Thyroid gland (tissue), 4 donors: ENCODE measurements around the gene PLEKHM2. TPM values are rescaled to one million over a fixed set of nuclear protein-coding genes. Genes with fewer than 3 reads are reported as not detected.

Experiments used
- DNase-seq, 2 donors: peaks; one replicate each; pipeline ENCODE4 v3.0.0-alpha.2; 2019
- H3K27ac ChIP-seq, 3 donors: fragments of 200-600 bp; sonication (generic); 1 replicate in 2 of 3; 2 replicates in 1 of 3; pipeline ENCODE4 v1.5.1; 2016 to 2019; ENCODE audit warnings: mild to moderate bottlenecking in 1 of 3, moderate library complexity in 1 of 3
- H3K27me3 ChIP-seq: fragments of 200-600 bp; sonication (generic); one replicate; pipeline ENCODE4 v1.5.1; 2019
- H3K36me3 ChIP-seq, 2 donors: fragments of 200-600 bp; sonication (generic); one replicate each; pipeline ENCODE4 v1.5.1; 2016 to 2019
- H3K4me1 ChIP-seq, 2 donors: fragments of 200-600 bp; sonication (generic); one replicate each; pipeline ENCODE4 v1.5.1; 2017 to 2019
- H3K4me3 ChIP-seq, 3 donors: fragments of 200-600 bp; sonication (generic); replicated peaks in 1 of 3; 1 replicate in 2 of 3; 2 replicates in 1 of 3; pipeline ENCODE4 v1.5.1; 2016; ENCODE audit warnings: mild to moderate bottlenecking in 1 of 3
- H3K9me3 ChIP-seq: fragments of 200-600 bp; sonication (generic); one replicate; pipeline ENCODE4 v1.5.1; 2017
- POLR2A ChIP-seq, 2 donors: fragments of 450-650 bp; IDR thresholded peaks; one replicate each; pipeline ENCODE4 v1.6.1; 2017; ENCODE audit warnings: antibody characterized with exemption in 2 of 2, mild to moderate bottlenecking in 2 of 2, moderate library complexity in 1 of 2
- WGBS, 2 donors: methylation state at CpG; one replicate each; pipeline ENCODE4 v1.1.5; 2017; 5-methylcytosine and 5-hydroxymethylcytosine counted together
- intact Hi-C: fragments of 100-400 bp; cut with DNase I; formaldehyde crosslinking; loops from one replicate; pipeline ENCODE4 v1.15.1; 2023
- total RNA-seq, 4 donors: library from RNA; depleted of rRNA; stranded (reverse); fragments of >200 nt; gene quantifications; one replicate each; pipeline ENCODE4 v1.2.3, GENCODE V29; 2016
- TF ChIP-seq, protein P1 (sequence below), 6 experiments: fragments of 200-600 bp in 3 of 6; fragments of 450-650 bp in 3 of 6; sonication (generic) in 3 of 6; IDR thresholded peaks; one replicate each; pipeline ENCODE4 v1.5.1; 2016 to 2019; ENCODE audit warnings: antibody characterized with exemption in 6 of 6, mild to moderate bottlenecking in 2 of 6, inconsistent platforms in 1 of 6, moderate library complexity in 1 of 6

The PLEKHM2 gene
- total RNA-seq, 4 donors from 2014 or later = 38.3 to 48.4 (median 39.4) TPM

DNA sequence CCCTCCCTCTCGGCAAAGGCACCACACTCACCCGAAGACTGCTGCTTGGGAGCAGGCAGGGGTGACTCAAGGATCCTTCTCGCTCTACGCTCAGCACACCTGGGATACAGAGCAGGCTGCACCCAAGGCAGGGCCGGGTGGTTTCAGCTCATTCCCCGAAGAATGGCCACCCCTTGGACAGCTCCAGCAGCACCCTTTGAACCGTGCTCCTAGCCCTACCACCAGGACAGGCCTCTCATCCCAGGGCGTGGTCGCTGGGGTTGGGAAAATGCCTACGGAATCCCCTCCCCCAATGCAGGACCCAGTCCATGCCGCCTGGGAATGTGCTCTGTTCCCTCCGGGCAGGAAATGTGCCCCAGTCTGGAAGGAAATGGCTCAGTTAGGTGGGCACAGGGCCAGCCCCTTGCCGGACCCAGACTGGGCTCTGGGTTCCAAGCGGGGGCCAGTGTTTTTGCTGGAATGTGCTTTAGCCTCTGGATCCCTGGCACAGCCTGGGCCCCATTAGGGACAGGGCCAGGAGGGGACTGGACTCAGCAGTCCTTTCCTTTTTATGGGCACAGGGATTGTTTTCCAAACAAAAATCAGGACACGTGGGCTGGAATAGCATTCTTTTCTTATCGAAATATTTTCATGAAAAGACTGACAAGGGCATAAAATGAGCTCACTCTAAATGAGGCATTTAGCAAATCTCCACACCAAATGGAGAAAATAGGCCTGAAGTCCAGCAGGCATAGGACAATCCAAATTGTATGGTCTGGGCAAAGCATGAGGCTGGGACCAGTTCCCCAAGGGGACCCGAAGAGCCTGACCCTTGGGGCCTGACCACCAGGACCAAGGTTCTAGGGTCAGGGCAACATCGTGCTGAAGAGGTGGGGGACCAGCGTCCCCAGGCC lies 65.5 kb downstream of the PLEKHM2 start:
- peaks cover 0 to 16% of the 10 kb centered on the region in 2 donors for H3K4me1 ChIP-seq
- DNase-seq = no peak
- intact Hi-C loops = no loop called here

DNA sequence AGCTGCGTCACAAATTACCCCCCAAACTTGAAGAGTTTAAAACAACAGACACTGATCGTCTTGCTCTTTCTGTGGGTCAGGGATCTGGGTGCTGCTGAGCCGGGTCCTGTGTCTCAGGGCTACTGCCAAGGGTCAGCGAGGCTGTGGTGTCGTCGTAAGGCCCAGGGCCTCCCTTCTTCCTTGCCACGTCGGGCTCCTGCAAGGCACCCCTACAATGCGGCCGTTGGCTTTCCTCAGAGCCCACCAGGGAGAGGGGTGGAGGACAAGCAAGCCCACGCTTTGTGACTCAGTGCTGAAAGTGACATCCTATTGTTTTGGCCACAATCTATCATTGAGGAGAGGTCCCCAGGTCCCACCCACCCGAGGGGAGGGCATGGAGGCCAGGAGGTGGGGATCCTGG lies 66.8 kb downstream of the PLEKHM2 start:
- no peak for DNase-seq
- TF ChIP-seq, protein P1, sequence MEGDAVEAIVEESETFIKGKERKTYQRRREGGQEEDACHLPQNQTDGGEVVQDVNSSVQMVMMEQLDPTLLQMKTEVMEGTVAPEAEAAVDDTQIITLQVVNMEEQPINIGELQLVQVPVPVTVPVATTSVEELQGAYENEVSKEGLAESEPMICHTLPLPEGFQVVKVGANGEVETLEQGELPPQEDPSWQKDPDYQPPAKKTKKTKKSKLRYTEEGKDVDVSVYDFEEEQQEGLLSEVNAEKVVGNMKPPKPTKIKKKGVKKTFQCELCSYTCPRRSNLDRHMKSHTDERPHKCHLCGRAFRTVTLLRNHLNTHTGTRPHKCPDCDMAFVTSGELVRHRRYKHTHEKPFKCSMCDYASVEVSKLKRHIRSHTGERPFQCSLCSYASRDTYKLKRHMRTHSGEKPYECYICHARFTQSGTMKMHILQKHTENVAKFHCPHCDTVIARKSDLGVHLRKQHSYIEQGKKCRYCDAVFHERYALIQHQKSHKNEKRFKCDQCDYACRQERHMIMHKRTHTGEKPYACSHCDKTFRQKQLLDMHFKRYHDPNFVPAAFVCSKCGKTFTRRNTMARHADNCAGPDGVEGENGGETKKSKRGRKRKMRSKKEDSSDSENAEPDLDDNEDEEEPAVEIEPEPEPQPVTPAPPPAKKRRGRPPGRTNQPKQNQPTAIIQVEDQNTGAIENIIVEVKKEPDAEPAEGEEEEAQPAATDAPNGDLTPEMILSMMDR (IDR thresholded peaks at IDR 0.05) = no peak
- TF ChIP-seq POLR2A (IDR thresholded peaks at IDR 0.05) = no peak
- peaks cover 0 to 16% of the 10 kb centered on the region in 2 donors for H3K4me1 ChIP-seq
- H3K9me3 ChIP-seq = no peaks in the 10 kb centered on the region
- H3K27ac ChIP-seq = no peak overlapping the region
- intact Hi-C loops = no loop called here
- 90 to 91% methylated on average over 8 to 12 of the region's 12 CpGs for WGBS, 2 donors
- H3K27me3 ChIP-seq = no peaks in the 10 kb centered on the region
- H3K4me3 ChIP-seq = no peak overlapping the region
- H3K36me3 ChIP-seq = no peaks in the 10 kb centered on the region

More for the DNA sequence above, 65.5 kb downstream of the PLEKHM2 start:
- Histone ChIP-seq H3K36me3 (no peaks in the 10 kb centered on the region), H3K9me3 (no peaks in the 10 kb centered on the region), H3K27ac (peak overlapping the region in 1 of 3 donors; percentile 17), H3K27me3 (no peaks in the 10 kb centered on the region), H3K4me3 (no peak overlapping the region)
- TF ChIP-seq POLR2A (IDR thresholded peaks at IDR 0.05) = no peak
- TF ChIP-seq, protein P1 (IDR thresholded peaks at IDR 0.05) = no peak
- 70 to 72% methylated on average over 11 to 18 of the region's 19 CpGs for WGBS, 2 donors

DNA sequence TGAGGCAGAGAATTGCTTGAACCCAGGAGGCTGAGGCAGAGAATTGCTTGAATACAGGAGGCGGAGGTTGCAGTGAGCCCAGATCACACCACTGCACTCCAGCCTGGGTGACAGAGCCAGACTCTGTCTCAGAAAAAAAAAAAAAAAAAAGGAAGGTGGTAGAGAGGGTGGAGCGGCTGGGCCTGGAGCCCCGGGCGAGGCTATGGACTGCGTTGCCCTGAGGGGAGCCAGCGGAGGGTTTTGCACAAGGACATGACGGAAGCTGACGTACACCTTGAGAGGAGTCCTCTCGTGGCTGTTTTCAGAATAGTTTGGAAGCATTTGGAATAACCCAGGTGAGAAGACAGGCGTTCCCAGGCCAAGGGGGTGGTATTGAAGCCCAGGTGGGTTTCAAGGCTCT lies 67.6 kb downstream of the PLEKHM2 start:
- intact Hi-C loops = no loop called here
- WGBS, 2 donors = 82 to 87% methylated on average over 10 of the region's 10 CpGs
- H3K27me3 ChIP-seq = no peaks in the 10 kb centered on the region
- TF ChIP-seq, protein P1 (IDR thresholded peaks at IDR 0.05) = no peak
- no peak for TF ChIP-seq POLR2A (IDR thresholded peaks at IDR 0.05)
- H3K4me3 ChIP-seq = no peak overlapping the region
- H3K36me3 ChIP-seq = no peaks in the 10 kb centered on the region
- no peaks in the 10 kb centered on the region for H3K9me3 ChIP-seq
- H3K27ac ChIP-seq = no peak overlapping the region
- no peak for DNase-seq
- peaks cover 0 to 16% of the 10 kb centered on the region in 2 donors for H3K4me1 ChIP-seq

DNA sequence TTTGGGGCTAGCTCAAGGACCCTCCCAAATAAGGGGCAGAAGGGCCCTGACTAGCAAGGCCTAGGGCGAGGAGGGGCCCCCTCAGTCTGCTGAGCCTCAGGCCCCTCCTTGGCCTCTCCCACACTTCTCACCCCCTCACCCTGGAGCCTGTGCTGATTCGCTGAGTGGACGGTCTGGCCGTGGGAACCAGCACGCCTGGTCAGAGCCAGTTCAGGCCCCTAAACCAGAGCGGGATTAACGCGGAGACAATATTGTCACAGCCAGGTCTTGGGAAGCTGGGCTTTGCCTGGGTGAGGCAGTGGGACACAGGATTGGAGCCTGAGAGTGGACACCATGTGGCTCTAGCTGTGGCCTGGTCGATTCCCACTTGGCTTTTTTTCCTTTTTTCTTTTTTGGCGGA lies 69.7 kb downstream of the PLEKHM2 start:
- DNase-seq = no peak
- H3K4me3 ChIP-seq = no peak overlapping the region
- H3K27me3 ChIP-seq = no peaks in the 10 kb centered on the region
- intact Hi-C loops = no loop called here
- H3K4me1 ChIP-seq = peaks cover 3 to 28% of the 10 kb centered on the region in 2 donors
- 79 to 84% methylated on average over 8 to 10 of the region's 10 CpGs for WGBS, 2 donors
- no peak for TF ChIP-seq POLR2A (IDR thresholded peaks at IDR 0.05)
- TF ChIP-seq, protein P1 (IDR thresholded peaks at IDR 0.05) = no peak
- H3K9me3 ChIP-seq = no peaks in the 10 kb centered on the region
- peak overlapping the region in 1 of 3 donors; percentile 61 for H3K27ac ChIP-seq
- no peaks in the 10 kb centered on the region for H3K36me3 ChIP-seq

DNA sequence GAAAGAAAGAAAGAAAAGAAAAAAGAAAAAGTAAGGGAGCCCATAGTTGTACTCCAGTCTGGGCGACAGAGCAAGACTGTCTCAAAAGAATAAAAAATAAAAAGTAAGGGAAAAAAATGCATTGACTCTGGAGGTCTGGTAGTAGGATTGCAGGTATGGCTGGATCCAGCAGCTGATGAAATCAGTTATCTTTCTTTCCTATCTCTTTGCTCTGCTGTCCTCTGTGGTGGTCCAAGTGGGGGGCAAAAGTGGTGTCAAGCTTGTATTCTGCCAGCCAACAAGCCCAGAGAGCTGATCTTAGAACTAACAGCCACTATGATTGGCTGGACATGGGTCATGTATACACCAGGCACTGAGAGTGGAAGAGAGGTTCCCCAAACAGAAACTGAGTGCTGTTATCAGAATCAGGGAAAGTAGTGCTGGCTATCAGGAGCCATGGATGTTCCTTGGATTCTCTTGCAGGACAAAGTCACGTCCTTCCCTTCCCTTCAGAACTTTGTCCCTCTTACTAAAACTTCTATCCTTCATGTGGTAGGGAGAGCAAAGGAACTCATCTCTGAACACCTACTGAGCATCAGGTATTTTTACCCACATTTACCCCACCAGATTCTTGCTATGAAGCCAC lies 71.0 kb downstream of the PLEKHM2 start:
- no peaks in the 10 kb centered on the region for H3K9me3 ChIP-seq
- DNase-seq = no peak
- no peaks in the 10 kb centered on the region for H3K36me3 ChIP-seq
- H3K4me3 ChIP-seq = no peak overlapping the region
- no peak for TF ChIP-seq POLR2A (IDR thresholded peaks at IDR 0.05)
- TF ChIP-seq, protein P1 (IDR thresholded peaks at IDR 0.05) = no peak
- intact Hi-C loops = no loop called here
- peak overlapping the region in 2 of 3 donors; percentile 45 to 61 for H3K27ac ChIP-seq
- peaks cover 9 to 29% of the 10 kb centered on the region in 2 donors for H3K4me1 ChIP-seq
- H3K27me3 ChIP-seq = no peaks in the 10 kb centered on the region
- 89 to 96% methylated on average over 2 of the region's 2 CpGs for WGBS, 2 donors
